ENCODE data around the gene NGDN.
"Not testable (repeated sequence)": the region's sequence is repeated elsewhere in the genome, so short reads cannot be mapped to it uniquely, and the experiment has no call there.

The NGDN gene, protein sequence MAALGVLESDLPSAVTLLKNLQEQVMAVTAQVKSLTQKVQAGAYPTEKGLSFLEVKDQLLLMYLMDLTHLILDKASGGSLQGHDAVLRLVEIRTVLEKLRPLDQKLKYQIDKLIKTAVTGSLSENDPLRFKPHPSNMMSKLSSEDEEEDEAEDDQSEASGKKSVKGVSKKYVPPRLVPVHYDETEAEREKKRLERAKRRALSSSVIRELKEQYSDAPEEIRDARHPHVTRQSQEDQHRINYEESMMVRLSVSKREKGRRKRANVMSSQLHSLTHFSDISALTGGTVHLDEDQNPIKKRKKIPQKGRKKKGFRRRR

DNA sequence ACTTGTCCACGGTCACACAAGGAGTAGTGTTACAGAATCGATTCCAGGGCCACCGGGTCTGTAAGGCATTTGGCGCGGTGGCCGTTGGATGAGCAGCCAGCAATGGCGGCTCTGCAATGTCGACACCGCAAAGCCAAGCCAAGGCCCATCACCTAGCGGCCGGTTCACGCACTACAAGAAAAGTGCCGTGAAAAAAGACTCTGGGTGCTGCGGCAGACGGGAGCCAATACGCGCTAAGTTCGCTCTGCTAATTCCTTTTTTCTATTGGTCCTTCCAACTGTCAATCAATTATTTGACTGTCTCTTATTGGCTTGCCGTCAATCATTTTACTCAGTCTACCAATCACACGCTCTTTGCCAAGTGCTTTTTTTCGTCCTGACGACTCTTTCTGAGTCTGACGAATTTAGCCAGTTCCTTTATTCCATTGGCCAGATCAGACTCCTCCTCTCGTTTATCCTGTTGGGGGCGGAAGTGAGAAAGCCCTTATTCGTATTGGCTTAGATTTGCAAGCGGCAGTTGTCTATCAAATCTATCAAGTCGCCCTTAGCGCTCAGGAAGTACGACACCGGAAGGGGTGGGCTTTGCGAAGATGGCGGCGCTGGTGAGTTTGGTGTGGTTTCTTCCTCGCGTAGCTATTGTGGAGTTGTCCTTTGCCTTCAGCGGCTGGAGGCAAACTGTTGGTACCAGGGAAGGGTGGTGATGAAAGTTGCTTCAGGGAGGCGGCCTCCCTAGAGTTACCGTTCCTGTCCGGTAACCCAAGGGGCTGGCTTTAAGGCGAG, at the start of gene NGDN:
NGDN (plus strand) TSS at position 577 of the 779 bp plus-strand sequence; CDS start at position 590, 13 bp downstream.
- peak; percentile 86 to 88 for DNase-seq (ENCODE audit: low read depth in 2 of 2)

DNA sequence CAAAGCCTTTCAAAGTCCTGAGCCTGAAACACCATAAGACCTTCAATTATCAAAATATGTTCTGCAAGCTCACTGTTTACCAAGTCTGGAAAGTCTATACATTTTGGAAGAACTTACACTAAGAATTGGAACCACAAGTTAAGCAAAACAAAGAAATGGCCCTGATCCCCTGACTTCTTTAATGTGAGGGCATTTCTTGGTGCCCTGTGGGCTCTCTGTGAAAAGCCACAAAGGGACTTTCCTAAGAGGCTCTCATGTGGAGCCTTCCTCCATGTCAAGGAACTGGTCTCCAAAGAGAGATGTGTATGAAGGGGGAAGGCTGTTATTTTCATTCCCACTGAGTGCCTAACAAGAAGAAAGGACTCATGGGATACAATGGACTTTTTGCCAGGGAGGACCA, 47.9 kb upstream of the NGDN start:
- no peak for DNase-seq (ENCODE audit: low read depth in 2 of 2)

DNA sequence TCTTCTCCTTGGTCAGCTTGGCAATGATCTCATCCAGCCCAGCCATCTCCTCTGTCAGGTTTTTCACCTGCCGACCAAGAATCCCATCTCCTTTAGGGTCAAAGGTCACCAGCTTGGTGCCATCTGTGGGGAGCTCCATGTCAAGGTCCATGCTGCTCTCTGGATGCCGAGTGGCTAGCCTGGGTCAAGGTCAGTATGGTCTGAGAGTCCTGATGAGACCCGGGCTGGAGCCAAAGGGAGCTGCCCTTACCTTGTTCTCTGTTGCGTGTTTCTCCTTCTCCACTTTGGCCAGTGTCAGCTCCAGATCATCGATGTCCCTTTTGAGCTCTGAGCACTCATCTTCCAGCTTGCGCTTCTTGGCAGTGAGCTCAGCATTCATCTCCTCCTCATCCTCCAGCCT, 45.8 kb upstream of the NGDN start:
- DNase-seq (ENCODE audit: low read depth in 2 of 2) = no peak

DNA sequence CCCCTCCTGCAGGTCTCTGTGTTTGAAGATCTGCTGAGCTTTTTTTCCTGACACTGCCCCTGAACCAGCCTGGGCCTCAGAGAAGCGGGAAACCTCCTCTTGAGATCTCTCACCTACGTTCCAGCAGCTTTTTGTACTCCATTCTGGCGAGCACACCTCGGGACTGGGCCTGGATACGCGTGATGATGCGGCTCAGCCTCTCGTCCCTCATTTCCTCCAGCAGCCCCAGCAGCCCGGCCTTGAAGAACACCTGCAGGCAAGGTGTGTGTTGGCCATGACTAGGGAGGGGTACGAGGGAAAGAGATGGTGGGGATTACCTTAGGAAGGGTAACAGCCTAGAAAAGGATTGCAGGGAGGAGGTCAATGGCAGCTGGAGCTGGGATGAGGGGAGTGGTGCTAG, 44.3 kb upstream of the NGDN start:
- DNase-seq (ENCODE audit: low read depth in 2 of 2) = no peak

DNA sequence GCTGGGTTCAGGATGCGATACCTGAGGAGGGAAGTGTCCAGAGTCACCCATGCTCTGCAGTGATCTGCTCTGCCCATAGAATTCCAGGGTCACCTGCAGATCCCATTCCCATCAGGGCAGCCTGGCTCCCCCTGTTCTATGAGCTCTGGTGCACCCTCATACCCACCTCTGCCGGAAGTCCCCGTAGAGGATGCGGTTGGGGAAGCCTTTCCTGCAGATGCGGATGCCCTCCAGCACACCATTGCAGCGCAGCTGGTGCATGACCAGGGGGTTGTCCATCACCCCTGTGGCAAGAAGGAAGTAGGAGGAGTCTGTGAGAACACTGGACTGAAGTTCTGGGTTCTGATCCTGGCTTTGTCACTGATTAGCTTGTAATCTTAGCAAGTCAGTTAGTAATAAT, 43.7 kb upstream of the NGDN start:
- DNase-seq (ENCODE audit: low read depth in 2 of 2) = not testable (repeated sequence)

DNA sequence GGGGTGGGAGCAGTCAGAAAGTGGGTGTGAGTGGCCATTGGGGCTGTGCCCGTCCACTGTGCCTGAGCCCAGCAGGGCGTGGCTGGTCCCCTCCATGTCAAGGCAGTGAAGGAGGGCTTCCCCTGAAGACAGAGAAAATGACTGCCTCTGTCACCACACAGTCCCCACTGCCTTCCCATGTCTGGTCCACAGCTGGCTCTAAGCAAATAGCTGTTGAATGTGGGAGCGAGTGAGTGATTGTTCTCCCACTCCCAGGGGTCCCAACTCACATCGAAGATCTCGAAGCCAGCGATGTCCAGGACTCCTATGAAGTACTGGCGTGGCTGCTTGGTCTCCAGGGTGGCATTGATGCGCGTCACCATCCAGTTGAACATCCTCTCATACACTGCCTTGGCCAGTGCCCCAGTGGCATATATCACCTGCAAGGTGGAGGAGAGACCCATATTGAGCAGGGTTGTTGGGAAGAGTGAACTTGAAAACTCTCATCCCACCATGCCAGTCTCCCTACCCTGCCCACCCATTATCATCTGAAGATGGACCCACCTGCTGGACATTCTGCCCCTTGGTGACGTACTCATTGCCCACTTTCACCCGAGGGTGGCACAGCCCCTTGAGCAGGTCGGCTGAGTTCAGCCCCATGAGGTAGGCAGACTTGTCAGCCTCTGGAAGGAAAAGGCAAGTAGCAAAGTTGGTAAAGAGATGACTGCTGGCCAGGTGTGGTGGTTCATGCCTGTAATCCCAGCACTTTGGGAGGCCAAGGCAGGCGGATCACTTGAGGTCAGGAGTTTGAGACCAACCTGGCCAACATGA, 40.6 kb upstream of the NGDN start:
- no peak for DNase-seq (ENCODE audit: low read depth in 2 of 2)

DNA sequence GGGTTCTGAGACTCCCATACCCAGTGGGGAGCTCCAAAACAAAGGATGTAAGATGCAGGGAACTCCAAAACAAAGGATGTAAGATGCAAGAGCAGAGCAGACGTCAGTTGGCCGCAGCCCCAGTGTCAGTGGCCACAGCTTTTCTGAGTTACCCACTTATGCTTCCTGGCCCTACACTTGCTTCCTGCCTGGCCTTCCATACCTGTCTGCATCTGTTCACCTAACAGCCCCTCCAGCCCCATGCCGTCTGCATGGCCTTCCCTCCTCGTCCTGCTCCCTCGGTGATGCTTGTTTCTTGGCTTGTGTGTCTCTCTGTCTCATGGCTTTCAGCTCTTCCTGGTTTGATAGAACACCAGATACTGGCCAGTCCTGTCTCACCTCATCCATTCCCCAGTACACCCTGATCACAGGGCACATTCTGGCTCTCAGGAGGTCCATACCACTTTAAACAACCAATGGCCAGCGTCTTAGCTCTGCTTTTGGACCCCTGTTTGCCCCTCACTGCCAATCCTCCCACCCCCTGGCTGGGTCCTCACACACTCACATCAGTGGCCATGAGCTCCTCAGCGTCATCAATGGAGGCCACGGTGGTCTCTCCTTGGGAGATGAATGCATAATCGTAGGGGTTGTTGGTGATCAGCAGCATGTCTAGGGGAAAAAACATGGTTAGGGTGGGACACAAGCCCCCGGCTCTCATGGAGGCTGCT, 39.3 kb upstream of the NGDN start:
- no peak for DNase-seq (ENCODE audit: low read depth in 2 of 2)

DNA sequence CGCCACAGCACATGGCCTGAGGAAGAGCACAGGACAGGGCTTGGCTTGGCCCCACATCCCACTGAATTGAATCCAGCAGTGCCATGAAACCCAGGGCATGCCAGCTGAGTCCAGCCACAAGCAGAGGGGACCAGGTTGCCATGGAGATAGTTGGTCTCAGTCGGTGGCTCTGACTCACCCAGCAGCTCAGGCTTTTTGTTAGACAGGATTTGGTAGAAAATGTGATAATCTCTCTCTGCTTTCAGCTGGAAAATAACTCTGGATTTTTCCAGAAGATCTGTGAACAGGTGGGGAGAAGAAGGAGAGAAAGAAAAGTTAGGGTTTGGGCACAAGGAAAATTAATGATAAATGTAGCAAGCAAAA, 38.8 kb upstream of the NGDN start:
- DNase-seq (ENCODE audit: low read depth in 2 of 2) = no peak

DNA sequence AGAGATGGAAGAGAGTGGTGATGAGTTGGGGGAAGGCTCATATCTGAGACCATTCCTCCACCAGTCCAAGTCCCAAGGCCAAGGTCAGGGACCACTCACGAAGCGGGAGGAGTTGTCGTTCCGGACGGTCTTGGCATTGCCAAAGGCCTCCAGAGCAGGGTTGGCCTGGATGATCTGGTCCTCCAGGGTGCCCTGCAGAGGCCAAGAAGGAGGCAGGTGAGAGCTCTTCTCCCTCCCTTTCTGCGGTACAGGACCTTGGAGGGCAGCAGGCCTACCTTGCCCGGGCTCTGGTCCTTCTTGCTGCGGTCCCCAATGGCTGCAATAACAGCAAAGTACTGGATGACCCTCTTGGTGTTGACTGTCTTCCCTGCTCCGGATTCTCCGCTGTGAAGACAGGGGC, 38.0 kb upstream of the NGDN start:
- no peak for DNase-seq (ENCODE audit: low read depth in 2 of 2)

DNA sequence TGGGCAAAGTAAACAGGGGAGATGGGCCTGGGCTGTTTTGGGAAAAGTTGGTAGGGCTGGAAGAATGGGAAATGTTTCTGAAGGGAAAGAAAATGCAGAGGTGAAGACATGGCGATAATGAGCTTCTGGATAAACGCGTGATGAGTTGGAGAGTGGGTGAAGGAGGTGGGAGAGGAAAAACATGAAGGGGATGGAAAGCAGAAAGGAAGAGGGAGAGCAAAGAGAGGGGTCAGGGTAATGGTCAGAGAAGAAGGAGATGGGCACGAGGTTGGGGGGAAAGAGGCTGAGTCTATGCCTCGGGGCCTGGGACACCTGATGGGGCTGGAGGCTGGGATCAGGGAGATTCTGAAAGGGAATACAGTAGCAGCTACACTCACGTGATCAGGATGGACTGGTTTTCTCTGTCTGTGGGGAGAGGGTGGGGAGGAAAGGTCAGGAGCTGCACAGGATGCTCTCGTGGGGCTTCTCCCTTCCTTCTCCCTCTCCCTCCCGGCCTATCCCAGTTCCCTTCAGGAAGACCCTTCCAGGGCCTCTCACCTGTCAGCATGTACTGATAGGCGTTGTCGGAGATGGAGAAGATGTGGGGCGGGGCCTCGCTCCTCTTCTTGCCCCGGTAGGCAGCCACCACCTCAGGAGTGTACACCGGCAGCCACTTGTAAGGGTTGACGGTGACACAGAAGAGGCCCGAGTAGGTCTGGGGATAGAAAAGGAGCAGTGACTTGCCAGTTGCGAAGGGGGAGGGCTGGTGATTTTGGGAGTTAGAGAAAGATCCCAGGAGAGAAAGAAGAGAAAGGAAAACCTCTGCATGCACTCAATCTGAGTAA, 37.2 kb upstream of the NGDN start:
- DNase-seq (ENCODE audit: low read depth in 2 of 2) = no peak

DNA sequence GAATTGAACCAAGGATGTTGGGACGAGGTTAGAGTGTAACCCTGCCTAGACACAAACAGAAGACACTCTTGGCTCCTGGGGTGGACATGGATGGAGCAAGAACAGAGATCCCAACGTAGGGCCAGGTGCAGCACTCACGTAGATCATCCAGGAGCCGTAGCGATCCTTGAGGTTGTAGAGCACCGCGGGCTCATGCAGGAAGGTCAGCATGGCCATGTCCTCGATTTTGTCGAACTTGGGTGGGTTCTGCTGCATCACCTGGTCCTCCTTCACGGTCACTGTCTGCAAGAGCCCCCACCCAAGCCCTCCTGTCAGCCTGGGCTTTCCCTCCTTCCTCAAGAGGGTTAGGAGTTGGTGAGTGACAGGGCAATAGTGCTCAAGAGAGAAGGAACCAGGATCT, 36.6 kb upstream of the NGDN start:
- DNase-seq (ENCODE audit: low read depth in 2 of 2) = no peak

DNA sequence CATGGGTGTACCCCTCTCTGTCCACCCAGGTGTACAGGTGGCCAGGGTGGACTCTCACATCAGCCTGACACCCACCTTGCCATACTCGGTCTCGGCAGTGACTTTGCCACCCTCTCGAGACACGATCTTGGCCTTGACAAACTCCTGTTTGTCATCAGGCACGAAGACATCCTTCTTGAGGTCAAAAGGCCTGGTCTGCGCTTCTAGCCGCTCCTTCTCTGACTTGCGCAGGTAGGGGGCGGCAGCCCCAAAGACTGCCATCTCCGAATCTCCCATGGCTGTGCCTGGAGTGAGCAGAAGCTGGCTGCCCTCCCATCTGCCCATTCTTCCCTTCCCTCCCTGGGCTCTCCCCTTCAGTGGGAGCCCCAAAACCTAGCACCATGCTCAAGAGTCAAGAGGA, 36.0 kb upstream of the NGDN start:
- no peak for DNase-seq (ENCODE audit: low read depth in 2 of 2)

DNA sequence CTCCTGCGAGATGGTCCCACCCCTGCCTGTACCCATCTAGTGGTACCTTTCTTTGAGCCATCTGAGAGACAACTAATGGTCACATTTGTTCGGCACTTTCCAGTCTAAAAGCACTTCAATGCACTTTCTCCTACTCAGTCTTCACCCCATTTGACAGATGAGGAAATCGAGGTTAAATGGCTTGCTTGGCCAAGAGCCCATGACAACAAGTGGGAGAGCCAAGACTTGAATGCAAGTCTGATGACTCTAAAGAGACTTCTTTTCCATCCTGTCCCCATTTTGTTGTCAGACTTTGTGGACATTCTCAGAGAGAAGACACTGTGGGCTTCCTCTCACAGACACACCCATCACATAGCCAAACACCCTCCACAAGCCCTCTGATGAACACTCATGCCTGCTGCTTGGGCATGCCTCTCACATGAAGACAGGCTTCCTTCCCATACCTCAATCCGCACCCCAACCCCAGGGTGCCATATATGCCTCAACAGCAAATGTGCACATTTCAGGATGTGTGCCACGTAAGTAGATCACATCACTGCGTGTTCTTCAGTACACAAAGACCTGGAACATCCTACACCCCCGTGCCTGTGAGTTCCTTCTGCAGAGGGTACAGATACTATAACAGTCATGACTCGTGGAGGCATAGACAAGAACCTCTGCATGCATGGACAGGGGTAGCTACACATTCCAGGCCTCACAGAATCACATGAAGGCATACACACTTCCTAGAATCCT, 34.8 kb upstream of the NGDN start:
- DNase-seq (ENCODE audit: low read depth in 2 of 2) = no peak

DNA sequence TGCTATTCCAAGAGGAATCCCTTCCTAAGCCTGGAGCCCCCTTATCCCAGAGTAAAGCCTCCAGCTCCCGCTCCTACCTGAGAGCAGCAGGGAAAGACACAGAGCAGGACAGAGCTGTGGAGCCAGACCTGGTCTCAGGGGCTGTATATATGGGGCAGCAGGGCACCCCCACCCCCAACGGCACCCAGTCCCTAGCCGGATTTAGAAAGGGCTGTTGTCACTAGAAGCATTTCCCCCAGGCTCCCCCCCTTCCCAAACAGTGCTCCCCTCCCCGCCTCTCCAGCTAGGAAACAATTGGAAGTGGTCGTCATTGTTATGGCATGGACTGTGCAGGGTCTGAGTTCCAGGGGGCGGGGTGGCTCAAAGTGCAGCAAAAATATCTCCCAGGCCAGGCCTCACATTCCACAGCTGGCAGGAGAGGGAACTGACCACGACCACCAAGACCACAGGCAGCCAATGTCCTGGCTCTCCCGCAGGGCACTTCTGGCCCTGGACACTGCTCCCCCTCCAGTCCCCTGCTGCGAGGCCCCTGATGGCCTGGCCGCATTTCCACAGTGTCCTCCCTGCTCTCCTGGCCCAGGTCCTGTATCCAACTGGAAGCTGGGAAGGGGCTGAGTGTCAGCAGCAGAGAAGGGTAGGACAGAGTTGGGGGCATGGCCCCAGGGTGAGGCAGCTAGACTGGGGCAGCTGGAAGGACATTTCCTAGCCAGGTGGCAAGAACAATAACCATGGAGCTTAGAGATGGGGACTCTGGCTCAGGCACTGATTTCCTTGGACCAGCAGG, 33.8 kb upstream of the NGDN start, which contains the start of gene MYH7:
MYH7 (minus strand) TSS at position 118 of the 784 bp plus-strand sequence. CDS start 1,928 bp downstream, outside the sequence.
- DNase-seq (ENCODE audit: low read depth in 2 of 2) = no peak

DNA sequence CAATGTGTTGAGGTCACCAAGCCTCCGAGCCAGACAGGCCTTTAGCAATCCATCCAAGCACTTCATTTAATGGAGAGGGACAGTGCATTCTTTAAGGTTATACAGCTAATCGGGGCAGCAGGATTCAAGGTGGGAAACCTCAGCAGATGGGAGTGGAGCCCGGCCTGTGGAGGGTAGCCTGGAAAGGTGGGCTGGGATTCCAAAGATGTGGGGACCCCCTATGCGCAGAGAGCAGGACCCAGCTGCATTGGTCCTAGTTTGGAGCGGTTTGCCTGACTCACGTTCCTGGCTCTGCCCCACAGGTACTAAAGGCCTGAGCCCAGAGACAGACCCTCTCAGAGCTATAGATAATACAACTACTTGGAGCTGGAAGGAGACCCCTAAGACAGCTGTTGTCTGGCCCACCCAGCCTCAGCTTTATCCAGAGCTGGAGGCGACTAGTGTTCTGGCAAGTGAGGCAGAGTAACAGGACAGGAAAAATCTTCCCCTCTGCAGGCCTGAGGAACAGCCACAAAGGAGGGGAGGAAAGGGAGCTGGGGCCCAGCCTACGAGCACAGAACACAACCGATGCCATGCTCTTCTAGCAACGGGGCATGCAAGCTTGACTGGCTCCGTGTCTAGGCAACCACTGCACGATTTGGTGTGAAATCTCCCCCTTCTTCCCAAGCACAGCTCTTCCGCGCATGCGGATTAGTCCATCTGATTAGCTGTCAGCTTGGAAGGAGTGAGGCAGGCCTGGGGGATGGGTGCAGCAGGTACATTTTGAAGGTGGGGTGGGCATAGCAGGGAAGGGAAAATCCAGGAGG, 33.0 kb upstream of the NGDN start:
- no peak for DNase-seq (ENCODE audit: low read depth in 2 of 2)

DNA sequence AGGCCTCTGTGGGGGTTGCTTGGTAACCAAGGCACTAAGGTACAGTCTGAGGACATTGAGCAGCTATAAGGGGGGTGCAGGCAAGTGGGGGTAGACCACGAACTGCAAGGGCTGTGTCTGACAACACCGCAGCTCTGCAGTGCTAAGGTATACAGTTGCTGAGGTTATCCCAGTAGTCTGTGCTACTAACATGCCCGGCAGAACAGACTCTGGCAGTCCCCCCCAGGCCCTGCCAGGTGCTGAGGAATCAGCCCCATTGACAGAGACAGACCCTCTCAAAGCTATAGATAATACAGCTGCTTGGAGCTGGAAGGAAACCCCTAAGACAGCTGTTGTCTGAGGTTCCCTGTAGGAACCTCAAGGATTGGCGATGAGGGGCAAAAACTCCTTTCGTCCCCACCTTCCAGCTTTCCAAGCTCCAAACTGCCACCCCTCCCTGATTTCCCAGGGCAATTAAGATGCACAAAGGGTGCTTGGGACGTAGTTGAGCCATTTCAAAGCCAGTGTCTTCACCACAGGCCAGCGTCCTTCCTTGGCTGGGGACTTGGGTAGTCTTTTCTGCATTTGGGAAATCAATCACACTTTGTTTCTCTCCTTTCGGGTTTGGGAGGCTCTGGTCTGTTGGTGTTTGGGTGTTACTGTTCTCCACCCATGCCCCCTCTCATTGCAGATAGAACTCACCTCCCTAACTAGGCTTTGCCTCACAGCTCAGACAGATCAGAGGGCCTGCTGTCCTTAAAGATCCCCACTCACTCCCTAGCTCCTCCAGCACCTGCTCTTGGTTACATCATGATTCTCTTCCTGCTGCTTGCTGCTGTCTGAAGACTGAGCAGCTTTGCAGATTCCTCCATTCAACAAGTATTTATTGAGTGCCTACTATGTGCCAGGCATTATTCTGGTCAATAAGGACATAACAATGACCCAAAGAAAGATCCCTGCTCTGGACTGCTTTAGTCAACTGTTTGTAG, 32.1 kb upstream of the NGDN start:
- DNase-seq (ENCODE audit: low read depth in 2 of 2) = no peak
